HEK293T (cell line): ENCODE data around the gene CSK.

ENCODE experiments used
- CTCF ChIA-PET: fragments of 350-600 bp; formaldehyde crosslinking; extraction: SDS; loops from one replicate; lab custom pipeline; 2021; ENCODE audit warnings: antibody characterized with exemption, inconsistent platforms; lab: Yijun Ruan, JAX
- POLR2A ChIA-PET: fragments of 350-600 bp; formaldehyde crosslinking; extraction: SDS; loops from one replicate; lab custom pipeline; 2020; ENCODE audit warnings: antibody characterized with exemption, inconsistent platforms; lab: Yijun Ruan, JAX
- DNase-seq: peaks from one replicate; pipeline ENCODE4 v3.0.0; 2012; ENCODE audit warnings: mixed read lengths; ENCODE audit errors: extremely low spot score
- ARNT ChIP-seq: fragments of 450-650 bp; IDR thresholded peaks from 2 replicates; pipeline ENCODE4 v1.6.1; 2017; ENCODE audit warnings: mild to moderate bottlenecking
- BHLHE40 ChIP-seq: fragments of 450-650 bp; IDR thresholded peaks from 2 replicates; pipeline ENCODE4 v1.6.1; 2016; ENCODE audit warnings: mild to moderate bottlenecking, moderate library complexity, borderline replicate concordance
- CTBP1 ChIP-seq: fragments of 450-650 bp; IDR thresholded peaks from 2 replicates; pipeline ENCODE4 v1.6.1; 2016; ENCODE audit warnings: borderline replicate concordance
- ELF4 ChIP-seq: fragments of 450-650 bp; IDR thresholded peaks from 2 replicates; pipeline ENCODE4 v1.6.1; 2017; ENCODE audit warnings: antibody characterized with exemption
- FOXA1 ChIP-seq: fragments of 450-650 bp; IDR thresholded peaks from 2 replicates; pipeline ENCODE4 v1.6.1; 2016; ENCODE audit warnings: mild to moderate bottlenecking
- FOXK2 ChIP-seq: fragments of 450-650 bp; IDR thresholded peaks from 2 replicates; pipeline ENCODE4 v1.6.1; 2016; ENCODE audit warnings: mild to moderate bottlenecking
- FOXM1 ChIP-seq: fragments of 450-650 bp; IDR thresholded peaks from 2 replicates; pipeline ENCODE4 v1.6.1; 2017; ENCODE audit warnings: mild to moderate bottlenecking, borderline replicate concordance
- HDGF ChIP-seq: fragments of 450-650 bp; IDR thresholded peaks from 2 replicates; pipeline ENCODE4 v1.6.1; 2017; ENCODE audit warnings: antibody characterized with exemption, borderline replicate concordance
- L3MBTL2 ChIP-seq: fragments of 450-650 bp; conservative IDR thresholded peaks from 2 replicates; pipeline ENCODE4 v1.6.1; 2016; ENCODE audit warnings: mild to moderate bottlenecking
- LEF1 ChIP-seq: fragments of 450-650 bp; IDR thresholded peaks from 2 replicates; pipeline ENCODE4 v1.6.1; 2017; ENCODE audit warnings: mild to moderate bottlenecking, borderline replicate concordance
- NFRKB ChIP-seq: fragments of 450-650 bp; IDR thresholded peaks from 2 replicates; pipeline ENCODE4 v1.6.1; 2016; ENCODE audit warnings: mild to moderate bottlenecking, moderate library complexity
- SP1 ChIP-seq: fragments of 450-650 bp; IDR thresholded peaks from 2 replicates; pipeline ENCODE4 v1.6.1; 2017
- SUZ12 ChIP-seq: fragments of 450-650 bp; IDR thresholded peaks from 2 replicates; pipeline ENCODE4 v1.6.1; 2016; ENCODE audit warnings: mild to moderate bottlenecking
- TARDBP ChIP-seq: fragments of 450-650 bp; IDR thresholded peaks from 2 replicates; pipeline ENCODE4 v1.6.1; 2016
- ZNF384 ChIP-seq: fragments of 450-650 bp; IDR thresholded peaks from 2 replicates; pipeline ENCODE4 v1.6.1; 2016
- TF ChIP-seq, protein P1 (sequence below): fragments of 450-650 bp; IDR thresholded peaks from 2 replicates; pipeline ENCODE4 v1.6.1; 2016

Gene CSK

GRCh38 chr15:74746389-74746788, 35.5 kb upstream of the CSK start:
- TF ChIP-seq TARDBP: no peak
- ChIA-PET POLR2A (interaction anchor here (1.6 kb wide), 2 partner anchors 14 to 16 kb away, joined by 4 to 12 read pairs; no protein-coding TSS in a partner anchor), CTCF (no interaction called here)

GRCh38 chr15:74748322-74748946, 33.4 kb upstream of the CSK start, which contains the start of gene CYP1A2:
CYP1A2 (plus strand) TSS chr15:74748845; CDS start chr15:74749739, 894 bp downstream.
- TF ChIP-seq ARNT (no peak), L3MBTL2 (no peak), SP1 (no peak), ZNF384 (no peak), SUZ12 (no peak)
- ChIA-PET CTCF (interaction anchor here (0.7 to 1.5 kb wide), 2 partner anchors 21 to 23 kb away, joined by 3 to 4 read pairs; no protein-coding TSS in a partner anchor), POLR2A (interaction anchor here (4.9 kb wide), 1 partner anchor 11 kb away, joined by 31 read pairs; no protein-coding TSS in a partner anchor)
- no peak for DNase-seq

More at GRCh38 chr15:74746389-74746788, 35.5 kb upstream of the CSK start:
- DNase-seq: no peak

- TF ChIP-seq, protein P1, sequence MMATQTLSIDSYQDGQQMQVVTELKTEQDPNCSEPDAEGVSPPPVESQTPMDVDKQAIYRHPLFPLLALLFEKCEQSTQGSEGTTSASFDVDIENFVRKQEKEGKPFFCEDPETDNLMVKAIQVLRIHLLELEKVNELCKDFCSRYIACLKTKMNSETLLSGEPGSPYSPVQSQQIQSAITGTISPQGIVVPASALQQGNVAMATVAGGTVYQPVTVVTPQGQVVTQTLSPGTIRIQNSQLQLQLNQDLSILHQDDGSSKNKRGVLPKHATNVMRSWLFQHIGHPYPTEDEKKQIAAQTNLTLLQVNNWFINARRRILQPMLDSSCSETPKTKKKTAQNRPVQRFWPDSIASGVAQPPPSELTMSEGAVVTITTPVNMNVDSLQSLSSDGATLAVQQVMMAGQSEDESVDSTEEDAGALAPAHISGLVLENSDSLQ: no peak
- no peak for TF ChIP-seq TARDBP
- no peak for TF ChIP-seq ARNT
- ChIA-PET CTCF (interaction anchor here (1.1 kb wide), 1 partner anchor 93 kb away, joined by 4 read pairs; the partner anchor contains the start of gene ULK3), POLR2A (interaction anchor here (1.2 to 4.9 kb wide), 2 partner anchors 10 to 54 kb away, joined by 3 to 31 read pairs; partner anchors contain the start of gene EDC3)
- no peak for DNase-seq
Measured at GRCh38 chr15:74749832-74750231, 32.0 kb upstream of the CSK start.

GRCh38 chr15:74750751-74751150, 31.1 kb upstream of the CSK start:
- ChIA-PET CTCF (no interaction called here), POLR2A (interaction anchor here (1.0 to 4.9 kb wide), 2 partner anchors 9 to 25 kb away, joined by 3 to 31 read pairs; partner anchors contain the start of gene CYP1A1)
- TF ChIP-seq FOXK2 (no peak), FOXM1 (no peak), ELF4 (no peak), TARDBP (no peak), HDGF (no peak), SUZ12 (no peak), FOXA1 (no peak), BHLHE40 (no peak), L3MBTL2 (no peak)
- no peak for DNase-seq

GRCh38 chr15:74752011-74752410, 29.9 kb upstream of the CSK start:
- ChIA-PET POLR2A (interaction anchor here (1.0 to 4.9 kb wide), 3 partner anchors 8 to 56 kb away, joined by 3 to 31 read pairs (median 3); partner anchors contain the start of gene EDC3), CTCF (interaction anchor here (1.1 kb wide), 1 partner anchor 9 kb away, joined by 3 read pairs; no protein-coding TSS in a partner anchor)
- TF ChIP-seq NFRKB (no peak), FOXM1 (no peak), SP1 (no peak), BHLHE40 (no peak), ZNF384 (no peak)
- DNase-seq: no peak

- POLR2A ChIA-PET: interaction anchor here (1.0 to 4.9 kb wide), 3 partner anchors 7 to 56 kb away, joined by 3 to 31 read pairs (median 3); partner anchors contain the start of gene EDC3
- CTCF ChIA-PET: interaction anchor here (1.1 kb wide), 1 partner anchor 9 kb away, joined by 3 read pairs; no protein-coding TSS in a partner anchor
- DNase-seq: no peak
- TF ChIP-seq L3MBTL2: no peak
- no peak for TF ChIP-seq HDGF
- TF ChIP-seq ZNF384: no peak
- no peak for TF ChIP-seq NFRKB
- TF ChIP-seq SP1: no peak
- no peak for TF ChIP-seq ELF4
- TF ChIP-seq CTBP1: no peak
- TF ChIP-seq ARNT: no peak
- no peak for TF ChIP-seq TARDBP
- TF ChIP-seq LEF1: no peak
- no peak for TF ChIP-seq SUZ12
- TF ChIP-seq FOXA1: no peak
- TF ChIP-seq, protein P1: no peak
- TF ChIP-seq FOXM1: no peak
- no peak for TF ChIP-seq FOXK2
- no peak for TF ChIP-seq BHLHE40
Measured at GRCh38 chr15:74752531-74752930, 29.3 kb upstream of the CSK start.

GRCh38 chr15:74754593-74755215, 27.2 kb upstream of the CSK start:
- TF ChIP-seq ELF4 (no peak), L3MBTL2 (no peak), BHLHE40 (no peak), LEF1 (no peak), ARNT (no peak), CTBP1 (no peak)
- ChIA-PET CTCF (interaction anchor here (0.6 to 1.2 kb wide), 3 partner anchors 14 to 79 kb away, joined by 3 to 4 read pairs (median 4); partner anchors contain the start of gene CYP1A1), POLR2A (no interaction called here)
- no peak for DNase-seq
